Large intestine (tissue), 3 donors: ENCODE results near the gene DMBT1. TPM values are rescaled to one million over a fixed set of nuclear protein-coding genes. Genes with fewer than 3 reads are reported as not detected.

Source experiments
- DNase-seq, 2 donors: peaks; one replicate each; pipeline versions ENCODE4 v3.0.0 to v3.0.0-alpha.2; 2013
- H3K27ac ChIP-seq: one replicate; pipeline ENCODE4 v1.5.1; 2013; ENCODE audit warnings: low read length
- H3K27me3 ChIP-seq: 2 replicates; pipeline ENCODE4 v1.6.1; 2013; ENCODE audit warnings: low read length; ENCODE audit not compliant: control insufficient read depth, insufficient read depth
- H3K36me3 ChIP-seq: 2 replicates; pipeline ENCODE4 v1.6.1; 2013; ENCODE audit warnings: low read length; ENCODE audit not compliant: control insufficient read depth, insufficient read depth
- H3K4me1 ChIP-seq: one replicate; pipeline ENCODE4 v1.6.1; 2013; ENCODE audit warnings: low read length; ENCODE audit not compliant: control insufficient read depth, insufficient read depth
- H3K4me3 ChIP-seq: one replicate; pipeline ENCODE4 v1.5.1; 2013; ENCODE audit warnings: low read length
- H3K9me3 ChIP-seq: one replicate; pipeline ENCODE4 v1.6.1; 2013; ENCODE audit warnings: mild to moderate bottlenecking, low read depth, low read length, moderate library complexity; ENCODE audit not compliant: control insufficient read depth
- WGBS: methylation state at CpG from one replicate; pipeline ENCODE4 v1.1.5; 2013; ENCODE audit warnings: low lambda C conversion rate; ENCODE audit not compliant: insufficient coverage; 5-methylcytosine and 5-hydroxymethylcytosine counted together
- polyA plus RNA-seq: library from polyadenylated mRNA; unstranded; fragments of 120-200 nt; gene quantifications from one replicate; pipeline ENCODE4 v1.2.1, GENCODE V29; 2013

The DMBT1 gene
- polyA plus RNA-seq, 1 donor = 198 TPM

- DNase-seq = no peak
- no peak overlapping the region for H3K27ac ChIP-seq
- H3K4me1 ChIP-seq = peaks cover 27% of the 10 kb centered on the region
- peaks cover 3% of the 10 kb centered on the region for H3K9me3 ChIP-seq
- H3K27me3 ChIP-seq = no peaks in the 10 kb centered on the region
- WGBS = no CpG with 5 or more reads among the region's 3 CpGs
- no peaks in the 10 kb centered on the region for H3K36me3 ChIP-seq
- H3K4me3 ChIP-seq = no peak overlapping the region
Measured at GRCh38 chr10:122524811-122525210, 35.7 kb upstream of the DMBT1 start.

- peaks cover 24% of the 10 kb centered on the region for H3K4me1 ChIP-seq
- peaks cover 7% of the 10 kb centered on the region for H3K9me3 ChIP-seq
- no peaks in the 10 kb centered on the region for H3K36me3 ChIP-seq
- H3K4me3 ChIP-seq = no peak overlapping the region
- H3K27me3 ChIP-seq = no peaks in the 10 kb centered on the region
- no peak overlapping the region for H3K27ac ChIP-seq
- DNase-seq = peak in 1 of 2 donors; percentile 65
- 0% methylated on average over 1 of the region's 6 CpGs for WGBS
Measured at GRCh38 chr10:122525788-122526187, 34.8 kb upstream of the DMBT1 start.

DNA sequence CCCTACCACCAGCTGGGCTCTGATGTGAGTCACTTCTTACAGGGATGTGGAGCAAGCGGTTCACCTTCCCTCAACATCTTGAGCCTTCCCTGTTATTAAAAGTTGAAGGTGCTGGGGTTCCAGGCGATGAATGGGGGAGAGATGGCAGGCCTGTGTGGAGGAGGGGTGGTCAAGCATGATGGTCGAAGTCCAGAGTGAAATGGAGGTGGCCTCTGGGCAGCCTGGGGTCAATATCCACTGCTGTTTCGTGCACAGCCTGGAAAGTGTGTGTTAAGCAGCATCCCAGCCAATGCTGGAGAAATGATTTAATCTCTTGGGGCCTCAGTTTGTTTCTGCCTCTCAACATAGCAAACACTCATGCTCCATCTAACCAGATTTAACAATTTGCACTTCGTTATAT is 33.7 kb upstream of the DMBT1 start:
- H3K27me3 ChIP-seq = no peaks in the 10 kb centered on the region
- H3K4me1 ChIP-seq = peaks cover 32% of the 10 kb centered on the region
- H3K27ac ChIP-seq = peak overlapping the region; percentile 41
- H3K9me3 ChIP-seq = peaks cover 12% of the 10 kb centered on the region
- H3K4me3 ChIP-seq = no peak overlapping the region
- no peaks in the 10 kb centered on the region for H3K36me3 ChIP-seq
- WGBS = 83% methylated on average over 1 of the region's 5 CpGs
- peak; percentile 37 to 77 for DNase-seq

GRCh38 chr10:122530177-122530576 is 30.4 kb upstream of the DMBT1 start:
- no CpG with 5 or more reads among the region's 11 CpGs for WGBS
- no peak overlapping the region for H3K27ac ChIP-seq
- no peaks in the 10 kb centered on the region for H3K36me3 ChIP-seq
- DNase-seq = no peak
- H3K9me3 ChIP-seq = peaks cover 9% of the 10 kb centered on the region
- peaks cover 51% of the 10 kb centered on the region for H3K4me1 ChIP-seq
- no peaks in the 10 kb centered on the region for H3K27me3 ChIP-seq
- no peak overlapping the region for H3K4me3 ChIP-seq

DNA sequence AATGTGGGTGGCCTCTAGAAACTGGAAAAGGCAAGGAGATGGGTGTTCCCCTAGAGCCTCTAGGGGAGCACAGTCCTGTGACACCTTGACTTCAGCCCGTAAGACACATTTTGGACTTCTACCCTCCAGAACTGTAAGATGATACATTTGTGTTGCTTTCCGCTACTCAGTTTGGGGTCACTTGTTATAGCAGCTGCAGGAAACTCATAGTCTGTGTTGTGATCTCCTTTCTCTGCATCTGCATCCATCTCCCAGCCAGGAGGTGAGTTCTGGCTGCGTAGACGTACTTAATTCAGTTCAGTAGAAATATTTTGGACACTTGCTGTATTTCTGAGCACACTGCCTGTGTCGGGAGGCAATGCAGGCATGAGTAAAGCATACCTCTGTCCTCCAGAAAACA is 29.3 kb upstream of the DMBT1 start:
- Histone ChIP-seq H3K4me3 (no peak overlapping the region), H3K27me3 (no peaks in the 10 kb centered on the region), H3K4me1 (peaks cover 47% of the 10 kb centered on the region), H3K9me3 (peaks cover 9% of the 10 kb centered on the region), H3K36me3 (no peaks in the 10 kb centered on the region), H3K27ac (no peak overlapping the region)
- WGBS = no CpG with 5 or more reads among the region's 5 CpGs
- peak in 1 of 2 donors; percentile 32 for DNase-seq

- H3K4me1 ChIP-seq = peaks cover 40% of the 10 kb centered on the region
- no peaks in the 10 kb centered on the region for H3K36me3 ChIP-seq
- H3K27me3 ChIP-seq = no peaks in the 10 kb centered on the region
- no CpG with 5 or more reads among the region's 3 CpGs for WGBS
- peak overlapping the region; percentile 63 for H3K27ac ChIP-seq
- peaks cover 9% of the 10 kb centered on the region for H3K9me3 ChIP-seq
- peak in 1 of 2 donors; percentile 75 for DNase-seq
- no peak overlapping the region for H3K4me3 ChIP-seq
Measured at GRCh38 chr10:122531939-122532338, 28.6 kb upstream of the DMBT1 start.

DNA sequence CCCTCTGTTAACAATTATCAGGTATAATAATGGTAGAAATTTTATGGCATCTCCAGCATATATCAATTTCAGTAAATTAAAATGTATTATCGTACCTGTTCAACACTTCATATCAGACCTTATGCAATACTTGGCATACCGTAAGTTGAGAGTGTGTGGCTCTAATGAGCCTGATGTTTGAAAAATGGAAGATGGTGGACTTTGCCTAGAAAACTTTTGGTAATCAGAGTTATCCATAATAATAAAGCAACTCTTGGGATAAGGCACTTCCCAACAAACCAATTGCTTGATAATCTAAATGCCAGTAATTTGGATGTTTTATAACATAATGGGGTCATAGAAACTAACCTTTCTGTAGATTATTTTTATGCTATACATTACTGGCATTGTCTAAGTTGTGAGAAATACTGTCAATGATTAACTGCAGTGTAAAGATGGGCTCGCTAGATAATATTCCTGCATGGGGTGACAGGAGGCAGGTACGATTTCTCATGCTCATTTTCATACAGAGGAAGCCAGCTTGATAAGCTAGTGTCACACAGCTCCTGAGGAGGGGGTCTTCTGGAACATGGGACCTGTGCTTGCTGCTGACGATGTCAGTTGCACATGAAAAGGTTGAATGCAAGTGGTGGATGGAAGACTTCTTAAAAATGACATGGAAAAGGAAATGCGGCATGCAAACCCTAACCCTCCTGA is 27.8 kb upstream of the DMBT1 start:
- DNase-seq = peak; percentile 64 to 95
- H3K27ac ChIP-seq = peak overlapping the region; percentile 66

DNA sequence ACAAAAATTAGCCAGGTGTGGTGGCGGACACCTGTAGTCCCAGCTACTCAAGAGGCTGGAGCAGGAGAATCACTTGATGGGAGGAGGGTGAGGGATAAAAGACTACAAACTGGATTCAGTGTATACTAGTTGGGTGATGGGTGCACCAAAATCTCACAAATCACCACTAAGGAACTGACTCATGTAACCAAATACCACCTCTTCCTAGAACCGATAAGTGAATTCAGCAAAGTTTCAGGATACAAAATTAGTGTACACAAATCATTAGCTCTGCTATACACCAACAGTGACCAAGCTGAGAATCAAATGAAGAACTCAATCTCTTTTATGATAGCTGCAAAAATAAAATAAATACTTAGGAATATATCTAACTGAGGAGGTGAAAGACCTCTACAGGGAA is 23.0 kb upstream of the DMBT1 start:
- peaks cover 27% of the 10 kb centered on the region for H3K4me1 ChIP-seq
- H3K27me3 ChIP-seq = no peaks in the 10 kb centered on the region
- H3K4me3 ChIP-seq = no peak overlapping the region
- no CpG with 5 or more reads among the region's 2 CpGs for WGBS
- H3K9me3 ChIP-seq = no peaks in the 10 kb centered on the region
- no peak for DNase-seq
- no peak overlapping the region for H3K27ac ChIP-seq
- H3K36me3 ChIP-seq = no peaks in the 10 kb centered on the region

More for the DNA sequence above, 27.8 kb upstream of the DMBT1 start:
- 0% methylated on average over 1 of the region's 6 CpGs for WGBS
- H3K4me3 ChIP-seq = no peak overlapping the region
- no peaks in the 10 kb centered on the region for H3K27me3 ChIP-seq
- H3K9me3 ChIP-seq = peaks cover 9% of the 10 kb centered on the region
- no peaks in the 10 kb centered on the region for H3K36me3 ChIP-seq
- H3K4me1 ChIP-seq = peaks cover 35% of the 10 kb centered on the region

DNA sequence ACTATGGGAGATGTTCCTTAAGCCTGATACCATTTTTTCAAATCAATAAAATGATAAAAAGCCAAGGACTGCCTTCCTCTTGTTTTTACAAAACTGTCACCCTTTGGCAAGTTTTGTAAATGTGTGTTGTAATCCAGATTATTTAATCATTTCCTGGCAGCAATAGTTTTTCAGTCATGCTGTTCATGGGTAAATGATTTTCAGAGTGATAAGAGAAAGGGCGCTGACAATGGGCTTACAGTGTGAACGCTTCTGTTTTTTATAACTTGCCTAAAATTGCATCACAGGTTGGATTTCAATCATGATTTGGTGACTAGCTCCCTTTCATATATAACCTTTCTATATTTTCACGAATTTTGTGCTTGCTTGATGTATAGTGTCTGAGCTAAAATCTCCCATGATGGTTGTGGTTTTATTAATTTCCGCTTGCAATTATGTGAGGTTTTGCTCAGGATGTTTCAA is 19.0 kb upstream of the DMBT1 start:
- DNase-seq = no peak
- Histone ChIP-seq H3K4me3 (no peak overlapping the region), H3K27me3 (no peaks in the 10 kb centered on the region), H3K36me3 (no peaks in the 10 kb centered on the region), H3K27ac (no peak overlapping the region), H3K4me1 (peaks cover 37% of the 10 kb centered on the region), H3K9me3 (no peaks in the 10 kb centered on the region)
- WGBS = 20% methylated on average over 1 of the region's 4 CpGs

GRCh38 chr10:122543676-122544445 is 16.7 kb upstream of the DMBT1 start:
- Histone ChIP-seq H3K9me3 (no peaks in the 10 kb centered on the region), H3K36me3 (no peaks in the 10 kb centered on the region), H3K4me3 (no peak overlapping the region), H3K27ac (peak overlapping the region; percentile 45), H3K27me3 (no peaks in the 10 kb centered on the region), H3K4me1 (peaks cover 59% of the 10 kb centered on the region)
- peak in 1 of 2 donors; percentile 51 for DNase-seq
- no CpG with 5 or more reads among the region's 10 CpGs for WGBS
